Osteoblast (primary cell): Measurements from ENCODE around the gene LTBP1. TPM values are rescaled to one million over a fixed set of nuclear protein-coding genes. Genes with fewer than 3 reads are reported as not detected.
"Not testable (repeated sequence)": the region's sequence is repeated elsewhere in the genome, so short reads cannot be mapped to it uniquely, and the experiment has no call there.

Experiments used
- DNase-seq: peaks from one replicate; pipeline ENCODE4 v3.0.0; 2011; ENCODE audit warnings: low spot score, mixed read lengths; ENCODE audit not compliant: insufficient read length; ENCODE audit errors: missing footprints
- H2AFZ ChIP-seq: 2 replicates; pipeline ENCODE4 v1.6.0; 2011; ENCODE audit warnings: mild to moderate bottlenecking, low read length
- H3K27ac ChIP-seq: 2 replicates; pipeline ENCODE4 v1.5.1; 2011; ENCODE audit warnings: mild to moderate bottlenecking, low read depth, low read length, moderate library complexity
- H3K27me3 ChIP-seq: 2 replicates; pipeline ENCODE4 v1.6.0; 2012; ENCODE audit warnings: mild to moderate bottlenecking, control low read depth, inconsistent platforms, low read length, moderate library complexity; ENCODE audit not compliant: insufficient read depth
- H3K36me3 ChIP-seq: 2 replicates; pipeline ENCODE4 v1.5.1; 2011; ENCODE audit warnings: mild to moderate bottlenecking, low read length, control low read depth, moderate library complexity; ENCODE audit not compliant: insufficient read depth
- H3K4me1 ChIP-seq: 2 replicates; pipeline ENCODE4 v1.5.1; 2011; ENCODE audit warnings: mild to moderate bottlenecking, low read length, control low read depth, moderate library complexity; ENCODE audit not compliant: insufficient read depth
- H3K4me2 ChIP-seq: 2 replicates; pipeline ENCODE4 v1.6.0; 2011; ENCODE audit warnings: mild to moderate bottlenecking, low read length; ENCODE audit not compliant: insufficient read depth
- H3K4me3 ChIP-seq: fragments of 200-600 bp; sonication (generic); 3 replicates; pipeline ENCODE4 v1.5.1; 2012; ENCODE audit warnings: mild to moderate bottlenecking, low read length, inconsistent platforms; ENCODE audit not compliant: insufficient read depth
- H3K79me2 ChIP-seq: 2 replicates; pipeline ENCODE4 v1.6.0; 2012; ENCODE audit warnings: mild to moderate bottlenecking, low read length, control low read depth, inconsistent platforms; ENCODE audit not compliant: insufficient read depth
- H3K9me3 ChIP-seq: 2 replicates; pipeline ENCODE4 v1.5.1; 2011; ENCODE audit warnings: low read depth, low read length, control low read depth
- H4K20me1 ChIP-seq: 2 replicates; pipeline ENCODE4 v1.6.0; 2012; ENCODE audit warnings: mild to moderate bottlenecking, low read length, control low read depth; ENCODE audit not compliant: insufficient read depth
- total RNA-seq: library from RNA; depleted of rRNA; stranded (reverse); fragments of >200 nt; gene quantifications from 2 replicates; pipeline ENCODE4 v1.2.3, GENCODE V29; 2012
- TF ChIP-seq, protein P1 (sequence below): IDR thresholded peaks from 2 replicates; pipeline ENCODE4 v1.5.1; 2011; ENCODE audit warnings: mild to moderate bottlenecking, low read depth, low read length, moderate library complexity; ENCODE audit errors: extremely low read depth

LTBP1 gene
- total RNA-seq, 1 donor, result 224 TPM

GRCh38 chr2:33047939-33048338 is 101.2 kb downstream of the LTBP1 start:
- no peak for DNase-seq
- Histone ChIP-seq H3K27ac (no peak overlapping the region), H3K79me2 (no peaks in the 10 kb centered on the region), H2AFZ (no peak overlapping the region), H3K4me1 (peaks cover 9% of the 10 kb centered on the region), H3K4me3 (no peak overlapping the region), H3K27me3 (no peaks in the 10 kb centered on the region), H3K36me3 (no peaks in the 10 kb centered on the region), H3K4me2 (no peak overlapping the region), H3K9me3 (no peaks in the 10 kb centered on the region), H4K20me1 (no peaks in the 10 kb centered on the region)
- TF ChIP-seq, protein P1, sequence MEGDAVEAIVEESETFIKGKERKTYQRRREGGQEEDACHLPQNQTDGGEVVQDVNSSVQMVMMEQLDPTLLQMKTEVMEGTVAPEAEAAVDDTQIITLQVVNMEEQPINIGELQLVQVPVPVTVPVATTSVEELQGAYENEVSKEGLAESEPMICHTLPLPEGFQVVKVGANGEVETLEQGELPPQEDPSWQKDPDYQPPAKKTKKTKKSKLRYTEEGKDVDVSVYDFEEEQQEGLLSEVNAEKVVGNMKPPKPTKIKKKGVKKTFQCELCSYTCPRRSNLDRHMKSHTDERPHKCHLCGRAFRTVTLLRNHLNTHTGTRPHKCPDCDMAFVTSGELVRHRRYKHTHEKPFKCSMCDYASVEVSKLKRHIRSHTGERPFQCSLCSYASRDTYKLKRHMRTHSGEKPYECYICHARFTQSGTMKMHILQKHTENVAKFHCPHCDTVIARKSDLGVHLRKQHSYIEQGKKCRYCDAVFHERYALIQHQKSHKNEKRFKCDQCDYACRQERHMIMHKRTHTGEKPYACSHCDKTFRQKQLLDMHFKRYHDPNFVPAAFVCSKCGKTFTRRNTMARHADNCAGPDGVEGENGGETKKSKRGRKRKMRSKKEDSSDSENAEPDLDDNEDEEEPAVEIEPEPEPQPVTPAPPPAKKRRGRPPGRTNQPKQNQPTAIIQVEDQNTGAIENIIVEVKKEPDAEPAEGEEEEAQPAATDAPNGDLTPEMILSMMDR, result no peak

GRCh38 chr2:33051586-33052360 is 105.0 kb downstream of the LTBP1 start:
- TF ChIP-seq, protein P1, result no peak
- Histone ChIP-seq H3K4me2 (peak overlapping the region; percentile 5), H3K9me3 (no peaks in the 10 kb centered on the region), H3K4me1 (peaks cover 9% of the 10 kb centered on the region), H3K27ac (peak overlapping the region; percentile 82), H3K79me2 (no peaks in the 10 kb centered on the region), H3K36me3 (no peaks in the 10 kb centered on the region), H2AFZ (peak overlapping the region; percentile 16), H3K4me3 (no peak overlapping the region), H4K20me1 (no peaks in the 10 kb centered on the region), H3K27me3 (no peaks in the 10 kb centered on the region)
- DNase-seq, result peak; percentile 94

GRCh38 chr2:33052361-33052735 is 105.6 kb downstream of the LTBP1 start:
- Histone ChIP-seq H3K4me2 (no peak overlapping the region), H3K27ac (peak overlapping the region; percentile 82), H2AFZ (no peak overlapping the region), H3K9me3 (no peaks in the 10 kb centered on the region), H4K20me1 (no peaks in the 10 kb centered on the region), H3K4me1 (peaks cover 9% of the 10 kb centered on the region), H3K27me3 (no peaks in the 10 kb centered on the region), H3K36me3 (no peaks in the 10 kb centered on the region), H3K4me3 (no peak overlapping the region), H3K79me2 (no peaks in the 10 kb centered on the region)
- no peak for DNase-seq
- TF ChIP-seq, protein P1, result no peak

DNA sequence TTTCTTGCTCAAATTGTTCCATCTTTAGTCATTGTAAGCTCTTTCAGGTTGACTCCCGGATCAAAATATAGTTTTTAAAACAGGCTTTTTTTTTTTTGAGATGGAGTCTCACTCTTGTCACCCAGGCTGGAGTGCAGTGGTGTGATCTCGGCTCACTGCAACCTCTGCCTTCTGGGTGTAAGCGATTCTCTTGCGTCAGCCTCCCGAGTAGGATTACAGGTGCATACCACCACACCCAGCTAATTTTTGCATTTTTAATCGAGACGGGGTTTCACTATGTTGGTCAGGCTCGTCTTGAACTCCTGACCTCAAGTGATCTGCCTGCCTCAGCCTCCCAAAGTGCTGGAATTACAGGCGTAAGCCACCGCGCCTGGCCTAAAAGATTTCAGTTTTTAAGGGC is 106.0 kb downstream of the LTBP1 start:
- H2AFZ ChIP-seq, DNase-seq, H3K4me3 ChIP-seq, H3K4me2 ChIP-seq, H4K20me1 ChIP-seq, H3K4me1 ChIP-seq, H3K79me2 ChIP-seq, H3K9me3 ChIP-seq, H3K27me3 ChIP-seq, H3K36me3 ChIP-seq: not testable (repeated sequence)
- H3K27ac ChIP-seq, result peak overlapping the region; percentile 82
